ENCODE measurements around the gene PWWP2B.

DNA sequence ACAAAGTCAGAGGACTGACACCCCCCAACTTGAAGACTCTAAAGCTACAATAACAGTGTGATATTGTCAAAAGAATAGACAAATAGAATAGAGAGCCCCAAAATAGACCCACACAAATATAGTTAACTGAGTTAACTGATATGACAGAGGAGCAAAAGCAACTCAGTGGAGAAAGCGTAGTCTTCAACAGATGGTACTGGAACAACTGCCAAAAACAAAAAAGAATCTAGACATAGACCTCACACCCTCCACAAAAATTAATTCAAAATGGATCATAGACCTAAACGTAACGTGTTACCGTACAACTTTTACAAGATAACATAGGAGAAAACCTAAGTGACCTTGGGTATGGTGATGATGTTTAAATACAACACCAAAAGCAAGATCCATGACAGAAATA lies 28.6 kb upstream of the PWWP2B start:
- TF ChIP-seq, protein P1, sequence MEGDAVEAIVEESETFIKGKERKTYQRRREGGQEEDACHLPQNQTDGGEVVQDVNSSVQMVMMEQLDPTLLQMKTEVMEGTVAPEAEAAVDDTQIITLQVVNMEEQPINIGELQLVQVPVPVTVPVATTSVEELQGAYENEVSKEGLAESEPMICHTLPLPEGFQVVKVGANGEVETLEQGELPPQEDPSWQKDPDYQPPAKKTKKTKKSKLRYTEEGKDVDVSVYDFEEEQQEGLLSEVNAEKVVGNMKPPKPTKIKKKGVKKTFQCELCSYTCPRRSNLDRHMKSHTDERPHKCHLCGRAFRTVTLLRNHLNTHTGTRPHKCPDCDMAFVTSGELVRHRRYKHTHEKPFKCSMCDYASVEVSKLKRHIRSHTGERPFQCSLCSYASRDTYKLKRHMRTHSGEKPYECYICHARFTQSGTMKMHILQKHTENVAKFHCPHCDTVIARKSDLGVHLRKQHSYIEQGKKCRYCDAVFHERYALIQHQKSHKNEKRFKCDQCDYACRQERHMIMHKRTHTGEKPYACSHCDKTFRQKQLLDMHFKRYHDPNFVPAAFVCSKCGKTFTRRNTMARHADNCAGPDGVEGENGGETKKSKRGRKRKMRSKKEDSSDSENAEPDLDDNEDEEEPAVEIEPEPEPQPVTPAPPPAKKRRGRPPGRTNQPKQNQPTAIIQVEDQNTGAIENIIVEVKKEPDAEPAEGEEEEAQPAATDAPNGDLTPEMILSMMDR (IDR thresholded peaks at IDR 0.05) = no peak
- TF ChIP-seq POLR2A (IDR thresholded peaks at IDR 0.05; ENCODE audit: low read length) (no peak), JUNB (IDR thresholded peaks at IDR 0.05) (no peak)
- TF ChIP-seq, protein P2, sequence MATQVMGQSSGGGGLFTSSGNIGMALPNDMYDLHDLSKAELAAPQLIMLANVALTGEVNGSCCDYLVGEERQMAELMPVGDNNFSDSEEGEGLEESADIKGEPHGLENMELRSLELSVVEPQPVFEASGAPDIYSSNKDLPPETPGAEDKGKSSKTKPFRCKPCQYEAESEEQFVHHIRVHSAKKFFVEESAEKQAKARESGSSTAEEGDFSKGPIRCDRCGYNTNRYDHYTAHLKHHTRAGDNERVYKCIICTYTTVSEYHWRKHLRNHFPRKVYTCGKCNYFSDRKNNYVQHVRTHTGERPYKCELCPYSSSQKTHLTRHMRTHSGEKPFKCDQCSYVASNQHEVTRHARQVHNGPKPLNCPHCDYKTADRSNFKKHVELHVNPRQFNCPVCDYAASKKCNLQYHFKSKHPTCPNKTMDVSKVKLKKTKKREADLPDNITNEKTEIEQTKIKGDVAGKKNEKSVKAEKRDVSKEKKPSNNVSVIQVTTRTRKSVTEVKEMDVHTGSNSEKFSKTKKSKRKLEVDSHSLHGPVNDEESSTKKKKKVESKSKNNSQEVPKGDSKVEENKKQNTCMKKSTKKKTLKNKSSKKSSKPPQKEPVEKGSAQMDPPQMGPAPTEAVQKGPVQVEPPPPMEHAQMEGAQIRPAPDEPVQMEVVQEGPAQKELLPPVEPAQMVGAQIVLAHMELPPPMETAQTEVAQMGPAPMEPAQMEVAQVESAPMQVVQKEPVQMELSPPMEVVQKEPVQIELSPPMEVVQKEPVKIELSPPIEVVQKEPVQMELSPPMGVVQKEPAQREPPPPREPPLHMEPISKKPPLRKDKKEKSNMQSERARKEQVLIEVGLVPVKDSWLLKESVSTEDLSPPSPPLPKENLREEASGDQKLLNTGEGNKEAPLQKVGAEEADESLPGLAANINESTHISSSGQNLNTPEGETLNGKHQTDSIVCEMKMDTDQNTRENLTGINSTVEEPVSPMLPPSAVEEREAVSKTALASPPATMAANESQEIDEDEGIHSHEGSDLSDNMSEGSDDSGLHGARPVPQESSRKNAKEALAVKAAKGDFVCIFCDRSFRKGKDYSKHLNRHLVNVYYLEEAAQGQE (IDR thresholded peaks at IDR 0.05) = no peak
- TF ChIP-seq, protein P3, sequence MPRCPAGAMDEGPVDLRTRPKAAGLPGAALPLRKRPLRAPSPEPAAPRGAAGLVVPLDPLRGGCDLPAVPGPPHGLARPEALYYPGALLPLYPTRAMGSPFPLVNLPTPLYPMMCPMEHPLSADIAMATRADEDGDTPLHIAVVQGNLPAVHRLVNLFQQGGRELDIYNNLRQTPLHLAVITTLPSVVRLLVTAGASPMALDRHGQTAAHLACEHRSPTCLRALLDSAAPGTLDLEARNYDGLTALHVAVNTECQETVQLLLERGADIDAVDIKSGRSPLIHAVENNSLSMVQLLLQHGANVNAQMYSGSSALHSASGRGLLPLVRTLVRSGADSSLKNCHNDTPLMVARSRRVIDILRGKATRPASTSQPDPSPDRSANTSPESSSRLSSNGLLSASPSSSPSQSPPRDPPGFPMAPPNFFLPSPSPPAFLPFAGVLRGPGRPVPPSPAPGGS (IDR thresholded peaks at IDR 0.05) = no peak
